ENCODE measurements around the gene KRTAP3-1. TPM values are rescaled to one million over a fixed set of nuclear protein-coding genes. Genes with fewer than 3 reads are reported as not detected.

The KRTAP3-1 gene
- total RNA-seq, 1 experiment from 2014 or later: not detected

- H3K4me3 ChIP-seq (replicated peaks in 1 of 2; ENCODE audit: low read depth in 1 of 2, low read length in 2 of 2): no peak overlapping the region
- H3K9me3 ChIP-seq (ENCODE audit: control insufficient read depth in 1 of 2, insufficient read depth in 1 of 2, low read depth in 1 of 2, low read length in 2 of 2): no peaks in the 10 kb centered on the region
- H3K27ac ChIP-seq (ENCODE audit: low read depth, low read length): no peak overlapping the region
- no peaks in the 10 kb centered on the region for H3K79me2 ChIP-seq (ENCODE audit: insufficient read depth, low read length)
- CTCF ChIA-PET: no interaction called here
- RAD21 ChIA-PET (ENCODE audit: low non-redundant PET in 1 of 2, low total read pairs in 2 of 2, uncharacterized antibody in 2 of 2, unreplicated experiment in 2 of 2): no interaction called here
- intact Hi-C loops (cut with micrococcal nuclease): no loop called here
- H3K4me2 ChIP-seq (ENCODE audit: low read length): no peak overlapping the region
- no peaks in the 10 kb centered on the region for H4K20me1 ChIP-seq (ENCODE audit: insufficient read depth)
- H3K9ac ChIP-seq (ENCODE audit: low read length): no peak overlapping the region
- no peaks in the 10 kb centered on the region for H3K9me2 ChIP-seq (ENCODE audit: insufficient read depth)
- no peak overlapping the region for H2AFZ ChIP-seq (ENCODE audit: low read depth, low read length, poor library complexity, severe bottlenecking)
- H3K4me1 ChIP-seq (ENCODE audit: control insufficient read depth in 1 of 2, insufficient read depth in 2 of 2, low read length in 2 of 2): peaks cover 0 to 6% of the 10 kb centered on the region in 2 experiments; a peak in 1 of 4 replicates
- DNase-seq (ENCODE audit: low read depth, low spot score) (no peak), ATAC-seq (no peak)
- POLR2A ChIA-PET: no interaction called here
- no peak for TF ChIP-seq CBX3 (IDR thresholded peaks at IDR 0.05; ENCODE audit: low read depth)
- TF ChIP-seq ELF1 (IDR thresholded peaks at IDR 0.05; ENCODE audit: borderline replicate concordance, low read depth): no peak
- TF ChIP-seq JUND (IDR thresholded peaks at IDR 0.05): no peak
- TF ChIP-seq TCF7L2 (IDR thresholded peaks at IDR 0.05; ENCODE audit: borderline replicate concordance, extremely low read depth, insufficient read depth, insufficient read length): no peak
- no peak for TF ChIP-seq ZFX (IDR thresholded peaks at IDR 0.05)
- TF ChIP-seq POLR2AphosphoS5 (IDR thresholded peaks at IDR 0.05; ENCODE audit: low read depth, low read length): no peak
- TF ChIP-seq CTCF (IDR thresholded peaks at IDR 0.05 in 2 of 3, conservative IDR thresholded peaks at IDR 0.05 in 1 of 3; ENCODE audit: borderline replicate concordance in 1 of 3, insufficient read depth in 1 of 3, low read depth in 2 of 3, low read length in 2 of 3): no peak
- no peak for TF ChIP-seq ZBTB33 (IDR thresholded peaks at IDR 0.05; ENCODE audit: extremely low read depth, insufficient replicate concordance, low read length)
- no peak for TF ChIP-seq RAD21 (IDR thresholded peaks at IDR 0.05; ENCODE audit: low read depth)
- TF ChIP-seq EGR1 (IDR thresholded peaks at IDR 0.05; ENCODE audit: low read depth): no peak
- no peak for TF ChIP-seq REST (IDR thresholded peaks at IDR 0.05; ENCODE audit: low read depth)
- TF ChIP-seq ATF3 (IDR thresholded peaks at IDR 0.05): no peak
- TF ChIP-seq SRF (IDR thresholded peaks at IDR 0.05; ENCODE audit: low read depth): no peak
- TF ChIP-seq CEBPB (IDR thresholded peaks at IDR 0.05; ENCODE audit: low read depth): no peak
- TF ChIP-seq SP1 (IDR thresholded peaks at IDR 0.05; ENCODE audit: low read depth): no peak
- TF ChIP-seq MAX (IDR thresholded peaks at IDR 0.05): no peak
- TF ChIP-seq SIN3A (IDR thresholded peaks at IDR 0.05; ENCODE audit: low read depth): no peak
- no peak for TF ChIP-seq FOSL1 (IDR thresholded peaks at IDR 0.05; ENCODE audit: low read depth)
- no peak for TF ChIP-seq EZH2phosphoT487 (IDR thresholded peaks at IDR 0.05; ENCODE audit: borderline replicate concordance)
- no TSS peak for BruUV-seq (replicated peaks)
- no peaks in the 10 kb centered on the region for H3K27me3 ChIP-seq (ENCODE audit: insufficient read depth, low read length)
- H3K36me3 ChIP-seq (ENCODE audit: control insufficient read depth in 1 of 2, insufficient read depth in 2 of 2, low read length in 2 of 2): no peaks in the 10 kb centered on the region
These were observed 3.6 kb upstream of the KRTAP3-1 start for GRCh38 chr17:41012326-41013120.
